Endothelial cell of umbilical vein (primary cell): ENCODE data around the gene SOSTDC1.

Source experiments
- CTCF ChIP-seq, 2 donors: IDR thresholded peaks; 1 replicate in 1 of 2; 2 replicates in 1 of 2; pipeline ENCODE4 v1.5.1; 2011; ENCODE audit warnings: low read length in 2 of 2, mild to moderate bottlenecking in 2 of 2, moderate library complexity in 2 of 2, control low read depth in 1 of 2, inconsistent platforms in 1 of 2, low read depth in 1 of 2; ENCODE audit not compliant: insufficient read depth in 1 of 2; ENCODE audit errors: extremely low read depth in 1 of 2
- EZH2 ChIP-seq: IDR thresholded peaks from 2 replicates; pipeline ENCODE4 v1.6.1; 2012; ENCODE audit warnings: borderline replicate concordance, low read depth, mild to moderate bottlenecking, moderate library complexity, low read length, inconsistent platforms; ENCODE audit not compliant: severe bottlenecking
- MAX ChIP-seq: IDR thresholded peaks from 2 replicates; pipeline ENCODE4 v1.6.1; 2011; ENCODE audit not compliant: insufficient read depth, insufficient read length
- MYC ChIP-seq: IDR thresholded peaks from one replicate; pipeline ENCODE4 v1.6.1; 2011; ENCODE audit warnings: mild to moderate bottlenecking, low read depth, low read length
- POLR2A ChIP-seq: IDR thresholded peaks from 2 replicates; pipeline ENCODE4 v1.6.1; 2012; ENCODE audit warnings: low read depth, mild to moderate bottlenecking, control low read depth, low read length
- POLR2AphosphoS5 ChIP-seq: IDR thresholded peaks from 2 replicates; pipeline ENCODE4 v1.6.1; 2012; ENCODE audit warnings: low read depth, mild to moderate bottlenecking, control low read depth, low read length, moderate library complexity; ENCODE audit not compliant: insufficient read depth

GRCh38 chr7:16463520-16463919 lies 2.0 kb downstream of the SOSTDC1 start:
- TF ChIP-seq CTCF (IDR thresholded peaks at IDR 0.05; ENCODE audit: extremely low read depth in 1 of 2, insufficient read depth in 1 of 2, low read depth in 1 of 2, low read length in 2 of 2) (no peak), POLR2AphosphoS5 (no peak), MYC (no peak), POLR2A (no peak), EZH2 (no peak), MAX (no peak)
